ENCODE data around the gene PRRT1. TPM values are rescaled to one million over a fixed set of nuclear protein-coding genes. Genes with fewer than 3 reads are reported as not detected.
"Not testable (repeated sequence)": the region's sequence is repeated elsewhere in the genome, so short reads cannot be mapped to it uniquely, and the experiment has no call there.

PRRT1 gene
- total and polyA plus RNA-seq, 12 donors: 0.17 to 2.9 (median 0.69) TPM

DNA sequence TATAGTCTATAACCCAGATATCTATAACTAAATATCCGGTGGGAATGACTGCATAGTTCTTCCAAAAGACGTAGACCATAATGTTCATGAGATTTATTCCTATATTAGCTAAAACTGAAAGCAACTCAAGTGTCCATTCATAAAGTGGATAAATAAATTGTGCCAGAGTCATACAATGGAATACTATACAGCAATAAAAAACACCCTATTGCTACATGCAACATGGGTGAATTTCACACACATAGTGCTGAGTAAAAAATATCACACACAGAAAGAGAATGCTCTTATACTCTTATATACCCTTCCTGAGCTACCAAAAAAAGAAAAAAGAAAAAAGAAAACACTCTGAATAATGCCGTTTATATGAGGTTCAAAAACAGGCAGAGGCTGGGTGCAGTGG, 49.5 kb downstream of the PRRT1 start:
- Histone ChIP-seq H3K27ac (no peak overlapping the region), H3K36me3 (peaks cover 0 to 44% (median 3%) of the 10 kb centered on the region in 9 donors), H3K9me3 (no peaks in the 10 kb centered on the region), H3K27me3 (peaks cover 0 to 11% (median 1%) of the 10 kb centered on the region in 7 donors), H3K4me3 (no peak overlapping the region), H3K4me1 (peaks cover 0 to 28% (median 15%) of the 10 kb centered on the region in 9 donors)
- TF ChIP-seq, protein P1, sequence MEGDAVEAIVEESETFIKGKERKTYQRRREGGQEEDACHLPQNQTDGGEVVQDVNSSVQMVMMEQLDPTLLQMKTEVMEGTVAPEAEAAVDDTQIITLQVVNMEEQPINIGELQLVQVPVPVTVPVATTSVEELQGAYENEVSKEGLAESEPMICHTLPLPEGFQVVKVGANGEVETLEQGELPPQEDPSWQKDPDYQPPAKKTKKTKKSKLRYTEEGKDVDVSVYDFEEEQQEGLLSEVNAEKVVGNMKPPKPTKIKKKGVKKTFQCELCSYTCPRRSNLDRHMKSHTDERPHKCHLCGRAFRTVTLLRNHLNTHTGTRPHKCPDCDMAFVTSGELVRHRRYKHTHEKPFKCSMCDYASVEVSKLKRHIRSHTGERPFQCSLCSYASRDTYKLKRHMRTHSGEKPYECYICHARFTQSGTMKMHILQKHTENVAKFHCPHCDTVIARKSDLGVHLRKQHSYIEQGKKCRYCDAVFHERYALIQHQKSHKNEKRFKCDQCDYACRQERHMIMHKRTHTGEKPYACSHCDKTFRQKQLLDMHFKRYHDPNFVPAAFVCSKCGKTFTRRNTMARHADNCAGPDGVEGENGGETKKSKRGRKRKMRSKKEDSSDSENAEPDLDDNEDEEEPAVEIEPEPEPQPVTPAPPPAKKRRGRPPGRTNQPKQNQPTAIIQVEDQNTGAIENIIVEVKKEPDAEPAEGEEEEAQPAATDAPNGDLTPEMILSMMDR (IDR thresholded peaks at IDR 0.05): no peak
- no peak for DNase-seq
- ATAC-seq: no peak
- intact Hi-C loops (cut with DNase I): no loop called here
- WGBS, 2 donors: 92 to 94% methylated on average over 3 of the region's 3 CpGs

DNA sequence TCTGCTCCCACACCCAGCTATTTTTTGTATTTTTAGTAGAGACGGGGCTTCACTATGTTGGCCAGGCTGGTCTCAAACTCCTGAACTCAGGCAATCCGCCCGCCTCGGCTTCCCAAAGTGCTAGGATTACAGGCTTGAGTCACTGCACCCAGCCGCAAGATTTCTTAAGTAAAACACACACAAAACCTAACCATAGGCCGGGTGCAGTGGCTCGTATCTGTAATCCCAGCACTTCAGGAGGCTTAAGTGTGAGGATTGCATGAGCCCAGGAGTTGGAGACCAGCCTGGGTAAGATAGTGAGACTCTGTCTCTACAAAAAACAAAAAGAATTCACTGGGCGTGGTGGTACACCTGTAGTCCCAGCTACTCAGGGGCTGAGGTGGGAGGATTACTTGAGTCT, 51.5 kb downstream of the PRRT1 start:
- H3K4me1 ChIP-seq: peaks cover 0 to 19% (median 4%) of the 10 kb centered on the region in 9 donors
- H3K36me3 ChIP-seq: peaks cover 0 to 61% (median 4%) of the 10 kb centered on the region in 9 donors
- H3K4me3 ChIP-seq; DNase-seq; intact Hi-C loops (cut with DNase I); H3K9me3 ChIP-seq; H3K27ac ChIP-seq; ATAC-seq: not testable (repeated sequence)
- 84 to 92% methylated on average over 8 of the region's 8 CpGs for WGBS, 2 donors
- peaks cover 0 to 31% (median 21%) of the 10 kb centered on the region in 7 donors for H3K27me3 ChIP-seq

Small RNA genes within 50 kb of the gene (microRNA-seq; reads per million reads assigned to microRNA genes)
- gene MIR6721: 2.4 to 2.6 reads per million in 2 donors
- gene MIR6833: 0 reads per million in 2 donors

Other genes with a start within 250 kb of the PRRT1 start
- 1 to 10 TPM; 1.5 to 4.9 (median 2.8) TPM for gene ZBTB12, start 249.9 kb downstream of the PRRT1 start, total RNA-seq
- 1 to 10 TPM; 2.0 TPM for gene ZBTB12, start 249.9 kb downstream of the PRRT1 start, polyA plus RNA-seq
- gene C2, start 224.2 kb downstream of the PRRT1 start, total RNA-seq: 10 to 100 TPM in 2 of 10 donors, 1 to 10 TPM in 8; 2.0 to 63.0 (median 4.2) TPM
- gene C2, start 224.2 kb downstream of the PRRT1 start, polyA plus RNA-seq: 1 to 10 TPM; 1.1 to 1.7 TPM
- 10 to 100 TPM in 1 of 10 donors, 1 to 10 TPM in 9; 2.8 to 24.4 (median 4.7) TPM for gene CFB, start 205.8 kb downstream of the PRRT1 start, total RNA-seq
- gene CFB, start 205.8 kb downstream of the PRRT1 start, polyA plus RNA-seq: 10 to 100 TPM in 1 of 2 donors, 1 to 10 TPM in 1; 6.6 to 15.8 TPM
- gene NELFE, start 193.0 kb downstream of the PRRT1 start, total RNA-seq: 10 to 100 TPM; 38.2 to 52.8 (median 45.7) TPM
- gene NELFE, start 193.0 kb downstream of the PRRT1 start, polyA plus RNA-seq: 10 to 100 TPM; 36.5 to 70.4 TPM
- 10 to 100 TPM; 21.8 to 45.5 (median 32.2) TPM for gene SKIC2, start 192.8 kb downstream of the PRRT1 start, total RNA-seq
- gene SKIC2, start 192.8 kb downstream of the PRRT1 start, polyA plus RNA-seq: 10 to 100 TPM; 37.8 to 67.4 TPM
- 10 to 100 TPM in 8 of 10 donors, 1 to 10 TPM in 2; 8.4 to 15.7 (median 13.2) TPM for gene DXO, start 179.8 kb downstream of the PRRT1 start, total RNA-seq
- gene DXO, start 179.8 kb downstream of the PRRT1 start, polyA plus RNA-seq: 10 to 100 TPM; 13.6 to 23.4 TPM
- 100 to 1,000 TPM in 2 of 10 donors, 10 to 100 TPM in 8; 35.4 to 367 (median 60.7) TPM for gene C4A, start 169.9 kb downstream of the PRRT1 start, total RNA-seq
- 10 to 100 TPM; 30.1 to 36.9 TPM for gene C4A, start 169.9 kb downstream of the PRRT1 start, polyA plus RNA-seq
- gene C4B, start 137.1 kb downstream of the PRRT1 start, total RNA-seq: 100 to 1,000 TPM in 2 of 10 donors, 10 to 100 TPM in 8; 32.6 to 357 (median 60.3) TPM
- 10 to 100 TPM; 33.8 to 72.6 TPM for gene C4B, start 137.1 kb downstream of the PRRT1 start, polyA plus RNA-seq
- 1 to 10 TPM in 2 of 10 donors, under 1 TPM in 3, not detected in 5; 0.26 to 1.9 (median 0.62) TPM for gene CYP21A2, start 113.5 kb downstream of the PRRT1 start, total RNA-seq
- gene CYP21A2, start 113.5 kb downstream of the PRRT1 start, polyA plus RNA-seq: under 1 TPM; 0.19 to 0.73 TPM
- 100 to 1,000 TPM in 1 of 10 donors, 10 to 100 TPM in 9; 36.2 to 123 (median 61.4) TPM for gene TNXB, start 42.6 kb downstream of the PRRT1 start, total RNA-seq
- gene TNXB, start 42.6 kb downstream of the PRRT1 start, polyA plus RNA-seq: 10 to 100 TPM; 49.0 to 96.7 TPM
- 10 to 100 TPM; 20.1 to 44.4 (median 29.4) TPM for gene ATF6B, start 23.7 kb downstream of the PRRT1 start, total RNA-seq
- 10 to 100 TPM; 23.4 to 47.0 TPM for gene ATF6B, start 23.7 kb downstream of the PRRT1 start, polyA plus RNA-seq
- 1 to 10 TPM in 8 of 10 donors, under 1 TPM in 2; 0.72 to 3.4 (median 2.2) TPM for gene FKBPL, start 21.7 kb downstream of the PRRT1 start, total RNA-seq
- 1 to 10 TPM; 3.4 to 7.2 TPM for gene FKBPL, start 21.7 kb downstream of the PRRT1 start, polyA plus RNA-seq
- 10 to 100 TPM; 18.0 to 31.8 (median 23.7) TPM for gene PPT2, start 2.2 kb upstream of the PRRT1 start, total RNA-seq
- gene PPT2, start 2.2 kb upstream of the PRRT1 start, polyA plus RNA-seq: 10 to 100 TPM; 16.8 to 17.6 TPM
- gene EGFL8, start 12.7 kb upstream of the PRRT1 start, total RNA-seq: 10 to 100 TPM in 1 of 10 donors, 1 to 10 TPM in 9; 6.8 to 11.3 (median 8.4) TPM
- 10 to 100 TPM in 1 of 2 donors, 1 to 10 TPM in 1; 6.7 to 32.8 TPM for gene EGFL8, start 12.7 kb upstream of the PRRT1 start, polyA plus RNA-seq
- 10 to 100 TPM; 39.0 to 63.1 (median 47.4) TPM for gene AGPAT1, start 24.1 kb upstream of the PRRT1 start, total RNA-seq
- 10 to 100 TPM; 50.8 to 56.3 TPM for gene AGPAT1, start 24.1 kb upstream of the PRRT1 start, polyA plus RNA-seq
- 100 to 1,000 TPM in 1 of 10 donors, 10 to 100 TPM in 9; 75.5 to 122 (median 82.7) TPM for gene RNF5, start 26.5 kb upstream of the PRRT1 start, total RNA-seq
- gene RNF5, start 26.5 kb upstream of the PRRT1 start, polyA plus RNA-seq: 100 to 1,000 TPM in 1 of 2 donors, 10 to 100 TPM in 1; 53.0 to 132 TPM
- 1 to 10 TPM in 9 of 10 donors, under 1 TPM in 1; 0.75 to 5.1 (median 2.9) TPM for gene AGER, start 32.3 kb upstream of the PRRT1 start, total RNA-seq
- 1 to 10 TPM; 3.1 to 5.5 TPM for gene AGER, start 32.3 kb upstream of the PRRT1 start, polyA plus RNA-seq
- 10 to 100 TPM; 32.8 to 50.9 (median 44.1) TPM for gene PBX2, start 38.3 kb upstream of the PRRT1 start, total RNA-seq
- gene PBX2, start 38.3 kb upstream of the PRRT1 start, polyA plus RNA-seq: 10 to 100 TPM; 25.6 to 55.4 TPM
- 10 to 100 TPM in 1 of 10 donors, 1 to 10 TPM in 9; 2.4 to 28.0 (median 4.4) TPM for gene GPSM3, start 40.7 kb upstream of the PRRT1 start, total RNA-seq
- 1 to 10 TPM; 5.8 to 6.2 TPM for gene GPSM3, start 40.7 kb upstream of the PRRT1 start, polyA plus RNA-seq
- 10 to 100 TPM; 17.4 to 46.3 (median 23.3) TPM for gene NOTCH4, start 72.1 kb upstream of the PRRT1 start, total RNA-seq
- 100 to 1,000 TPM in 1 of 2 donors, 10 to 100 TPM in 1; 33.0 to 123 TPM for gene NOTCH4, start 72.1 kb upstream of the PRRT1 start, polyA plus RNA-seq
- gene TSBP1, start 220.0 kb upstream of the PRRT1 start, total RNA-seq: not detected
- not detected for gene TSBP1, start 220.0 kb upstream of the PRRT1 start, polyA plus RNA-seq